ENCODE results near the gene PRPF38A.

The PRPF38A gene

GRCh38 chr1:52420713-52421112, 16.3 kb downstream of the PRPF38A start:
- Histone ChIP-seq H3K27ac (no peak overlapping the region), H3K4me3 (no peak overlapping the region)
- no peak for TF ChIP-seq CTCF (IDR thresholded peaks at IDR 0.05)
- DNase-seq (ENCODE audit: low spot score) = no peak

GRCh38 chr1:52423055-52423454, 18.7 kb downstream of the PRPF38A start:
- Histone ChIP-seq H3K4me3 (no peak overlapping the region), H3K27ac (no peak overlapping the region)
- no peak for TF ChIP-seq CTCF (IDR thresholded peaks at IDR 0.05)
- no peak for DNase-seq (ENCODE audit: low spot score)

GRCh38 chr1:52423771-52424170, 19.4 kb downstream of the PRPF38A start:
- DNase-seq (ENCODE audit: low spot score) = no peak
- H3K4me3 ChIP-seq = no peak overlapping the region
- no peak overlapping the region for H3K27ac ChIP-seq
- TF ChIP-seq CTCF (IDR thresholded peaks at IDR 0.05) = no peak

GRCh38 chr1:52424231-52424636, 19.8 kb downstream of the PRPF38A start:
- DNase-seq (ENCODE audit: low spot score) = no peak
- Histone ChIP-seq H3K4me3 (no peak overlapping the region), H3K27ac (no peak overlapping the region)
- no peak for TF ChIP-seq CTCF (IDR thresholded peaks at IDR 0.05)

GRCh38 chr1:52424813-52425212, 20.4 kb downstream of the PRPF38A start:
- DNase-seq (ENCODE audit: low spot score) = no peak
- no peak overlapping the region for H3K4me3 ChIP-seq
- no peak overlapping the region for H3K27ac ChIP-seq
- TF ChIP-seq CTCF (IDR thresholded peaks at IDR 0.05) = no peak

GRCh38 chr1:52426371-52426770, 22.0 kb downstream of the PRPF38A start:
- DNase-seq (ENCODE audit: low spot score) = no peak
- no peak overlapping the region for H3K27ac ChIP-seq
- no peak for TF ChIP-seq CTCF (IDR thresholded peaks at IDR 0.05)
- no peak overlapping the region for H3K4me3 ChIP-seq

- no peak for DNase-seq (ENCODE audit: low spot score)
- H3K27ac ChIP-seq = no peak overlapping the region
- no peak overlapping the region for H3K4me3 ChIP-seq
- no peak for TF ChIP-seq CTCF (IDR thresholded peaks at IDR 0.05)
Observed at GRCh38 chr1:52427152-52427551, 22.8 kb downstream of the PRPF38A start.
